ENCODE data around the gene ULK4.

Gene ULK4

GRCh38 chr3:41243183-41243582 lies 718.7 kb downstream of the ULK4 start:
- DNase-seq = no peak

- no peak for DNase-seq
Measured at GRCh38 chr3:41241800-41242571, 719.9 kb downstream of the ULK4 start.

GRCh38 chr3:41241161-41241560 lies 720.7 kb downstream of the ULK4 start:
- no peak for DNase-seq

- no peak for DNase-seq
Measured at GRCh38 chr3:41239587-41239986, 722.3 kb downstream of the ULK4 start.

GRCh38 chr3:41237907-41238306 lies 724.0 kb downstream of the ULK4 start:
- DNase-seq = no peak

- DNase-seq = no peak
Measured at GRCh38 chr3:41236228-41236627, 725.7 kb downstream of the ULK4 start.

GRCh38 chr3:41234823-41235721 lies 726.8 kb downstream of the ULK4 start:
- no peak for DNase-seq

- DNase-seq = no peak
Measured at GRCh38 chr3:41224120-41224806, 737.6 kb downstream of the ULK4 start.

- no peak for DNase-seq
Measured at GRCh38 chr3:41223691-41224090, 738.2 kb downstream of the ULK4 start.

- no peak for DNase-seq
Measured at GRCh38 chr3:41223078-41223477, 738.8 kb downstream of the ULK4 start.

GRCh38 chr3:41222501-41222900 lies 739.4 kb downstream of the ULK4 start:
- no peak for DNase-seq

- no peak for DNase-seq
Measured at GRCh38 chr3:41222012-41222411, 739.9 kb downstream of the ULK4 start.

GRCh38 chr3:41220906-41221677 lies 740.8 kb downstream of the ULK4 start:
- no peak for DNase-seq

- no peak for DNase-seq
Measured at GRCh38 chr3:41219424-41219823, 742.5 kb downstream of the ULK4 start.

GRCh38 chr3:41216993-41217392 lies 744.9 kb downstream of the ULK4 start:
- DNase-seq = no peak

- DNase-seq = no peak
Measured at GRCh38 chr3:41216422-41216821, 745.5 kb downstream of the ULK4 start.

- DNase-seq = no peak
Measured at GRCh38 chr3:41213588-41213987, 748.3 kb downstream of the ULK4 start.

GRCh38 chr3:41212088-41212487 lies 749.8 kb downstream of the ULK4 start:
- DNase-seq = no peak

GRCh38 chr3:41210966-41211365 lies 750.9 kb downstream of the ULK4 start:
- no peak for DNase-seq

GRCh38 chr3:41209646-41210045 lies 752.3 kb downstream of the ULK4 start:
- DNase-seq = no peak

- no peak for DNase-seq
Measured at GRCh38 chr3:41208507-41209220, 753.2 kb downstream of the ULK4 start.

GRCh38 chr3:41207355-41207754 lies 754.5 kb downstream of the ULK4 start:
- DNase-seq = no peak
